SH-SY5Y (cell line): ENCODE data around the gene TSPAN17.

ENCODE experiments used
- GATA2 ChIP-seq: IDR thresholded peaks from 2 replicates; pipeline ENCODE4 v1.6.1; 2011; ENCODE audit warnings: mild to moderate bottlenecking, low read depth, low read length
- GATA3 ChIP-seq: IDR thresholded peaks from 2 replicates; pipeline ENCODE4 v1.6.1; 2011; ENCODE audit warnings: low read depth, mild to moderate bottlenecking, low read length, moderate library complexity

TSPAN17 gene

DNA sequence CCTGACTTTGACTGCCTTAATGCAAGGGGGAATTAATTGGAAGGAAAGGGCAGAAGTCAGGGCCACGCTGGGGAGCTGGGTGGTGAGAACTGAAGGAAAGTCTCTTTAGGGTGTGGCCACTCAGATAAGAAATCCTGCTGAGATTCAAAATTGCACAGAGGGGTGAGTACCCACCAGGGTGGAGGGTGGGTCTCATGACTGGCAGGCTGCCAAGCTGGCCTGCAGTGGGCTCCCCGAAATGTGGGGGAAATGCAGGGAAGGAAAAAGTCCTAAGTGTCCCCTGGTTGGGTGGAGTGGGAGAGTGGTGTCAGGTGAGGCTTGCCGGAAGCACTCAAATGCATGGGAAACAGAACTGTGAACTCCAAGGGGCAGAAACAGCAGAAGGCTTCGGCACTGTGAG is 24.1 kb downstream of the TSPAN17 start:
- TF ChIP-seq GATA2 (no peak), GATA3 (no peak)

DNA sequence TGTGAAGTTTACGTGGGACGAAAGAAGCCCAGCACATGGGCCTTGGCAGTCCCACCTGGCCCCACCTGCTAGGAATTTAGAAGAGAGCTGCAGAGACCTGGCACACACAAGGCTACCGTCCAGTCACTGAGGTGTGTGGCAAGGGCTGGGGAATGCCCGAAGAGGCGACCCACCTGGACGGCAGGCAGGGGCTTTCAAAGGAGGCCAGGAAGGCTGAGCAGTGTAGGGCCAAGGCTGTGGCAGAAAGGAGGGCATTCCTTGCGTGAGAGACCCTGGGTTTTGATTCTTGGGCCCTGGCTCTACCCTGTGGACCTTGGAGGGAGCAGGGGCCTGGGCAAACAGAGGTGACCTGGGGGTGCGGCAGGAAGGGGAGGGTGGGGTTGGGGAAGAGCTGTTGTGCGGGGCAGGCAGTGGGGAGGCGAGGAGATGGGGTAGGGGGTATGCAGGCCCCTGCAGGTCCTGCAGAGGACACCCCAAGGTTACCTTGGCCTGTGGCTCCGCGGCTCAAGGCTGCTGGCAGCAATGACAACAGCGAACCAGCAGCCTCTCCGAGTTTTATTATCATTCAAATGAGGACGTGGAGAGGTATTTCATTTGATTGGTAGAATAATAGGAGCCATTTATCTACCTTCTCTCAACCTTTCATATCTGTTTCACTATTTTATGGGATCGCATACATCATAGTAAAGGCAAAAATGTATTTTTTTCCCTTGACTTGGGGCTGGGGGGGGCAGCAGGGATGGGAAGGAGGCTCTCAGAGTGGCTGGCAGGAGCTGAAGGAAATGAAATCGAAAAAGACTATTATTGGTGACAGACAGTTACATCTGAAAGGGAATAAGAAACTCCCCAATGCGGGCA is 24.8 kb downstream of the TSPAN17 start:
- TF ChIP-seq GATA2 (no peak), GATA3 (no peak)

GRCh38 chr5:176673651-176674583 is 26.6 kb downstream of the TSPAN17 start:
- TF ChIP-seq GATA2: no peak
- TF ChIP-seq GATA3: no peak

GRCh38 chr5:176674799-176675198 is 27.5 kb downstream of the TSPAN17 start:
- TF ChIP-seq GATA2 (no peak), GATA3 (no peak)

GRCh38 chr5:176675676-176676360 is 28.5 kb downstream of the TSPAN17 start:
- no peak for TF ChIP-seq GATA3
- TF ChIP-seq GATA2: no peak

DNA sequence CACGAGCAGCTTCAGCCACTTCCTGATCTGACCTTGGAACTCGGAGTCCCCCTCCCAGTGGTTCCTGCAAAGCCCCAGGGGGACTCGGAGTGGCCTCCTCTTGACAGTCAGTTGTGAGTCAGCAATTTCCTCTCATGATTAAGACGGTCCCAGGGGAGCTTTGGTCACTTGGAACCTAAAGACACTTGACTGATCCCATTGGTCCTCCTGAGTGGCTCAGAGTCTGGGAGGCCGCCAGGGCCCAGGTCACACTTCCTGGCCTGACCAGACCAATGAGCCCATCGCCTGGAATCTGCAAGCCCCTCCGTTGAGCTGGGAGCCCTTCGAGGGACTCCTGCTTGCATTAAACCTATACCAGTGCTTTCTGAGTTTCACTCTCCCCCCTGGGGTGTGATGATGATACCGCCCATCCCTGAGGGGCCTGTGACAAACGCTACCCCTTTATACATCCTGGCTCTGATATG is 29.1 kb downstream of the TSPAN17 start:
- TF ChIP-seq GATA2 (no peak), GATA3 (no peak)

- no peak for TF ChIP-seq GATA2
- TF ChIP-seq GATA3: no peak
Measured at GRCh38 chr5:176677209-176677939, 30.1 kb downstream of the TSPAN17 start.

DNA sequence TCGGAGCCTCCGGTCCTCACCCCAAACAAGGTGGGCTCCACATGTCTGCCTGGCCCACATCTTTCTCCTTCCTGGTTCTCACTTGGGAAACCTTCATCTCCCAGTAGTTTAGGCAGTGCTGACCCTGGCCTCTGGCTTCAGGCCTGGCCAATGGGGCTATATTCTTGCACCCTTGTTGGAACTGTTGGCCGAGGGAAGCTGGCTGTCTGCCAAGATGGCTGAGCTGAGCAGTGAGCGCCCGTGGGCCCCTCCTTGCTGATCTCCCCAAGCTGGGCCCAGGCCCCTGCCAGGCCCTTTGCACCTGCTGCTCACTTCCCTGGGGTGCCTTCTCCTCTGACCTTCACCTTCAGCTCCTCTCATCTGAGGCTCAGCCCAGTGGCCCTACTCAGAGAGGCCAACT is 31.3 kb downstream of the TSPAN17 start:
- no peak for TF ChIP-seq GATA2
- no peak for TF ChIP-seq GATA3

DNA sequence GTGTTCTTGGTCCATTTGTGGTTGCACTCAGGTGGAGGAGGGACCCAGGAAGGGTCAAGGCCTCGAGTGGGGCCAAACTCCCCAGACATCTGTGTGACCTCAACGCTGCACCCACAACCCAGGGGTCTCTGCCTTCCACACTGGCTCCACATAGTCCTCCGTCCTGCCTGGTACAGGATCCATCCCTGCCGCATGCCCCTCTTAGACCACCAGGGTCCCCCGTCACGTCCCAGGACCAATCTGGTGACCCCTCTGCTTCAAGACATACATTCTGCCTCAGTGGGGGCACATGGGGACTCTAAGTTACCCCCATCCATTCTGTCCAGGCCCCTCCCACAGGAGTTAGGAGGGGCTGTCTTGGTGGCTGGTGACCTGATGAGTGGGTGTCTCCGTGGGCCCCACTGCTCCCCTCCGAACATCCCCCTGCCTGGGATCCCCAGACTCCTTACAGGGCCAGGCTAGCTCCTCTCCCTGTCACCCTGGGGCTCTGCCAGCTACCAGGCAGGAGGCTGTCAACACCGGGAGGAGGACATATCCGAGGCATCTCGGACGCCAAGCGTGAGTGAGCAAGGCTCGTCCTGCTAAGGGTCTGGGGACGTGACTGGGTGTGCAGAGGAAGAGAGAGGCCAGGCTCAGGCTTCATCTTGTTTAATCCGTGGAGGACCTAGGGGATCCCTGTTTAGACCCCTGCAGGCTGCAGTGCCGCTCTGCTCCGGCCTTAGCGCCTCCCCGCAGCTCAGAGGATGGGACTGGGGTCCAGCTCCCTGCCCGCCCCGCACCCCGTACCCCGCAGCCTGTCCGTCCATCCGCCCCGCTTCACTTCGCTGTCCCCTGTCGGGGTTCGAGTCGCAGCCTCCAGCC is 32.3 kb downstream of the TSPAN17 start:
- TF ChIP-seq GATA3 (no peak), GATA2 (no peak)

DNA sequence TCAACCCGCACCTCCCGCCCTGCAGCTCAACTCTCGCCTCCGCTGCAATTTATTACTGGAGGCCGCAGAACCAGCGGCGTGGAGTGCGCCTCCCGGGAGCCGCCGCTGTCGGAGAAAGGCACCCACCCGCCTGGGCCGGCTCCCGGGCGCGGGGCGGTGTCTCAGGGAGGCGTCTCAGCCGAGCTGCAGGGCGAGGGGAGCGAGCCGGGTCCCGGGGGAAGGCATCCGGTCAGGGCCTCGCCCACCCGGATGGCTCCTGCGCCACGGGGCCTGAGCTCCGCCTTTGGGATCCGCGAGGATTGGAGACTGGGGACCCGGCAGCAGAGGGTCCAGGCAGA is 32.9 kb downstream of the TSPAN17 start:
- no peak for TF ChIP-seq GATA3
- no peak for TF ChIP-seq GATA2

GRCh38 chr5:176682016-176682531 is 34.8 kb downstream of the TSPAN17 start:
- TF ChIP-seq GATA2 (no peak), GATA3 (no peak)

- TF ChIP-seq GATA3 (no peak), GATA2 (no peak)
Measured at GRCh38 chr5:176685010-176685409, 37.7 kb downstream of the TSPAN17 start.
